ENCODE measurements around the gene LRFN3. TPM values are rescaled to one million over a fixed set of nuclear protein-coding genes. Genes with fewer than 3 reads are reported as not detected.

LRFN3 gene, protein sequence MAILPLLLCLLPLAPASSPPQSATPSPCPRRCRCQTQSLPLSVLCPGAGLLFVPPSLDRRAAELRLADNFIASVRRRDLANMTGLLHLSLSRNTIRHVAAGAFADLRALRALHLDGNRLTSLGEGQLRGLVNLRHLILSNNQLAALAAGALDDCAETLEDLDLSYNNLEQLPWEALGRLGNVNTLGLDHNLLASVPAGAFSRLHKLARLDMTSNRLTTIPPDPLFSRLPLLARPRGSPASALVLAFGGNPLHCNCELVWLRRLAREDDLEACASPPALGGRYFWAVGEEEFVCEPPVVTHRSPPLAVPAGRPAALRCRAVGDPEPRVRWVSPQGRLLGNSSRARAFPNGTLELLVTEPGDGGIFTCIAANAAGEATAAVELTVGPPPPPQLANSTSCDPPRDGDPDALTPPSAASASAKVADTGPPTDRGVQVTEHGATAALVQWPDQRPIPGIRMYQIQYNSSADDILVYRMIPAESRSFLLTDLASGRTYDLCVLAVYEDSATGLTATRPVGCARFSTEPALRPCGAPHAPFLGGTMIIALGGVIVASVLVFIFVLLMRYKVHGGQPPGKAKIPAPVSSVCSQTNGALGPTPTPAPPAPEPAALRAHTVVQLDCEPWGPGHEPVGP
- 13.5 to 23.2 TPM (median 21.2 TPM) in 5 replicates for total RNA-seq (2022; extraction: Qiagen RNA extraction; ENCODE audit: low read depth)

DNA sequence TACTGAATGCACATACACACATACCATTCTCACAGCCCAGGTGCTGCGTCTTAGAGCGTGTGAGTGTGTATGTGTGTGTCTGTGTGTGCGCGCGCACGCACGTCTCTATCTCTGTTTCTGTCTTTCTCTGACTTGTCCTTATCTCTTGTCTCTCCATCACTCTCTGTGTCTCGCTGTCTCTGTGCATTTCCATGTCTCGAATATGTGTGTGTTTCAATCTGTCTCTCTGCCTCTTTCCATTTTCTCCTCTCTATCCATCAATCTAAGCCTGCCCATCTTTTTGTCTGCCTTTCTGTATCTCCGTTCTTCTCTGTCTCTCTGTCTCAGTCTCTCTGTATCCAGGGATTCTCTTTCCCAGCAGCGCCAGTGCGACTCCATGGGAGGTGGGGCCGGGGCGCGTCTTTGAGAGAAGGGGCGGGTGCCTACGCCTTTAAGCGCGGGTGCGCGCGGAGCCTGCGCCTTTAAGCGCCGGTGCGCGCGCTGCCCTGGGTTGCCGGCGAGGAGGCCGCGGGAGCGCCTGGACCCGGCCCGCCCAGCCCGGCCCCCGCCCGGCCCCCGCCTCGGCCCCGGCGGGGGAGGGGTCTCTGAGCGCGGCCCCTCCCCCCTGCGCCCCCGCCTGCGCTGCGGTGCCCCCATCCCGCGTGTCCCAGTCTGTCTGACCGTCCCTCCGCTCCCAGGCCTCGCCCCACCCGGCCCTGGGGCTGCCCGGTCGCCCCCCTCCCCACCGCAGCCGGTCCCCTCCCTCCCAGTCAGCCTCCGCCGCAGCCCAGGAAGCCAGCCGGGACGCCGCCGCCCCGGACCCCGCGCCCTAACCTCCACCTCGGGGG, at the start of gene LRFN3:
Gene LRFN3, plus strand, starts transcription at position 464 of the 827 bp plus-strand sequence. CDS start 3,052 bp downstream, outside the sequence.

DNA sequence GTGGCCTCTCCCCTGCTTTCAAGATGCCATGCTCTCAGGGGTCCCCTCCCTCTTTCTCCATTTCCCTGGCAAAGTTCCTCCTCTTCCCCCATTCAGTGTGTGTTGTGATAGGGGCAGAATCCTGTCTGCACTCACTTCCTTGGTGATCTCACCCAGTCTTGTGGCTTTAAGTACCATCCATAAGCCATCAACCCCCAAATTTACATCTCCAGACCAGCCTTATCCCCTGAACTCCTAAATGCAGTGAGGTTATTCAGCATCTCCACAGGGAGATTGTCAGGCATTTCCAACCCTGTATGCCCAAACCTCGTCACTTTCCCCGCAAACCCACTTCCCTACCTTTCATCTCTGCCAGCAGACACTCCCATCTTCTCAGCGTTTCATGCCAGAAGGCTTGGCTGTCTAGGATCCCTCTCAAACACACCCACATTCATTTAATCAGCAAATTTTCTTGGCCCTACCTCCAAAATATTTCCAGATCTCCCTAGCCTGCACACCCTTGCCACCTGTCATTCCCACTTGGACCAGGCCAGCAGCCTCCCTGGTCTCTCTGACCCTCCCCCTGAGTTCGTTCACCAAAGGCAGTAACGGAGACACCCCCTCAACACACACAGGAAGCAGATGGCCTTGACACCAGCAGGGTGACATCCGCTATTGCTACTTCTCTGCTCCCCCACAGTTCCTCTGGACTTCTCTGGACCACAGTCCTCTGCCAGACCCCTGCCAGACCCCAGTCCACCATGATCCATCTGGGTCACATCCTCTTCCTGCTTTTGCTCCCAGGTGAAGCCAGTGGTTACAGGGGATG, 34.1 kb upstream of the LRFN3 start, which contains the start of gene HCST:
Gene HCST, plus strand, starts transcription at position 676 of the 808 bp plus-strand sequence. Its CDS starts 65 bp downstream, at position 741.

DNA sequence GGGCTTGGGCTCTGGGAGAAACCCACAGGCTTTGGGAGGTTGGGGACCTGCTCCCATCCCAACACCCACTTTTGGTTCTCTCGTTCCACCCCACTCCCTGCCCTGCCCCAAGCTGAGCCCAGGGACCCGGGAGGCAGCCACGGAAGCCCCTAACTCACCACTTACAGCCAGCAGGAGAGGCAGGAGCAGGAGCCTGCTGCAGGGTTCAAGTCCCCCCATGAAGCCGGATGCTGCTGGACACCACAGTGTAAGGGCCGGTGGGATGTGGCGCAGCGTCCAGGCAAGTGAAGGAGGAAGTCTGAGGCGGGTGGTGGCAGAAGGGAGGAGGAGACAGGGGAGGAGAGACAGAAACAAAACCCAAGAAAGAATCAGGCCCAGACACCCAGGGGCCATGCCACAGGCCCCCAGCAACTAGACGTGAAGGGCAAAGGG, 28.1 kb upstream of the LRFN3 start, which contains the start of gene TYROBP:
Gene TYROBP, minus strand, starts transcription at position 286 of the 432 bp plus-strand sequence. Its CDS starts 67 bp downstream, at position 219.

Other genes with a start within 250 kb of the LRFN3 start
- gene ZBTB32, start 231.8 kb upstream of the LRFN3 start, total RNA-seq (2022; extraction: Qiagen RNA extraction; ENCODE audit: low read depth): not detected in 5 replicates
- gene KMT2B, start 218.4 kb upstream of the LRFN3 start, total RNA-seq (2022; extraction: Qiagen RNA extraction; ENCODE audit: low read depth): 48.1 to 60.8 TPM (median 55.0 TPM) in 5 replicates
- 7.6 to 13.3 TPM (median 10.2 TPM) in 5 replicates for gene IGFLR1, start 193.9 kb upstream of the LRFN3 start, total RNA-seq (2022; extraction: Qiagen RNA extraction; ENCODE audit: low read depth)
- gene U2AF1L4, start 191.0 kb upstream of the LRFN3 start, total RNA-seq (2022; extraction: Qiagen RNA extraction; ENCODE audit: low read depth): 25.2 to 29.1 TPM (median 25.8 TPM) in 5 replicates
- 260 to 334 TPM (median 276 TPM) in 5 replicates for gene PSENEN, start 190.7 kb upstream of the LRFN3 start, total RNA-seq (2022; extraction: Qiagen RNA extraction; ENCODE audit: low read depth)
- gene LIN37, start 187.8 kb upstream of the LRFN3 start, total RNA-seq (2022; extraction: Qiagen RNA extraction; ENCODE audit: low read depth): 20.0 to 28.4 TPM (median 22.7 TPM) in 5 replicates
- gene HSPB6, start 179.3 kb upstream of the LRFN3 start, total RNA-seq (2022; extraction: Qiagen RNA extraction; ENCODE audit: low read depth): 0.18 to 0.38 TPM (median 0.32 TPM) in 4 of 5 replicates, not detected in the other
- gene PROSER3, start 178.2 kb upstream of the LRFN3 start, total RNA-seq (2022; extraction: Qiagen RNA extraction; ENCODE audit: low read depth): 21.3 to 29.7 TPM (median 26.3 TPM) in 5 replicates
- gene ARHGAP33, start 160.8 kb upstream of the LRFN3 start, total RNA-seq (2022; extraction: Qiagen RNA extraction; ENCODE audit: low read depth): 4.1 to 8.6 TPM (median 6.0 TPM) in 5 replicates
- 0.18 to 0.80 TPM (median 0.29 TPM) in 5 replicates for gene PRODH2, start 123.5 kb upstream of the LRFN3 start, total RNA-seq (2022; extraction: Qiagen RNA extraction; ENCODE audit: low read depth)
- 0.41 to 0.75 TPM (median 0.59 TPM) in 5 replicates for gene NPHS1, start 83.9 kb upstream of the LRFN3 start, total RNA-seq (2022; extraction: Qiagen RNA extraction; ENCODE audit: low read depth)
- gene KIRREL2, start 79.5 kb upstream of the LRFN3 start, total RNA-seq (2022; extraction: Qiagen RNA extraction; ENCODE audit: low read depth): 0.46 to 0.74 TPM (median 0.53 TPM) in 5 replicates
- gene APLP1, start 67.8 kb upstream of the LRFN3 start, total RNA-seq (2022; extraction: Qiagen RNA extraction; ENCODE audit: low read depth): 65.9 to 95.9 TPM (median 93.4 TPM) in 5 replicates
- gene NFKBID, start 35.8 kb upstream of the LRFN3 start, total RNA-seq (2022; extraction: Qiagen RNA extraction; ENCODE audit: low read depth): 4.8 to 7.4 TPM (median 6.3 TPM) in 5 replicates
- 0.28 to 0.45 TPM in 2 of 5 replicates, not detected in the others for gene HCST, start 33.8 kb upstream of the LRFN3 start, total RNA-seq (2022; extraction: Qiagen RNA extraction; ENCODE audit: low read depth)
- not detected in 5 replicates for gene TYROBP, start 28.1 kb upstream of the LRFN3 start, total RNA-seq (2022; extraction: Qiagen RNA extraction; ENCODE audit: low read depth)
- 38.3 to 50.7 TPM (median 48.4 TPM) in 5 replicates for gene SDHAF1, start 58.8 kb downstream of the LRFN3 start, total RNA-seq (2022; extraction: Qiagen RNA extraction; ENCODE audit: low read depth)
- 0.14 to 0.53 TPM (median 0.25 TPM) in 5 replicates for gene SYNE4, start 72.4 kb downstream of the LRFN3 start, total RNA-seq (2022; extraction: Qiagen RNA extraction; ENCODE audit: low read depth)
- 19.6 to 28.5 TPM (median 26.6 TPM) in 5 replicates for gene ALKBH6, start 77.8 kb downstream of the LRFN3 start, total RNA-seq (2022; extraction: Qiagen RNA extraction; ENCODE audit: low read depth)
- gene CLIP3, start 96.5 kb downstream of the LRFN3 start, total RNA-seq (2022; extraction: Qiagen RNA extraction; ENCODE audit: low read depth): 0.67 to 0.94 TPM (median 0.72 TPM) in 5 replicates
- 5.3 to 6.8 TPM (median 6.3 TPM) in 5 replicates for gene THAP8, start 117.9 kb downstream of the LRFN3 start, total RNA-seq (2022; extraction: Qiagen RNA extraction; ENCODE audit: low read depth)
- 20.3 to 27.6 TPM (median 24.5 TPM) in 5 replicates for gene WDR62, start 118.5 kb downstream of the LRFN3 start, total RNA-seq (2022; extraction: Qiagen RNA extraction; ENCODE audit: low read depth)
- 0.24 to 0.36 TPM in 2 of 5 replicates, not detected in the others for gene OVOL3, start 174.8 kb downstream of the LRFN3 start, total RNA-seq (2022; extraction: Qiagen RNA extraction; ENCODE audit: low read depth)
- gene POLR2I, start 178.5 kb downstream of the LRFN3 start, total RNA-seq (2022; extraction: Qiagen RNA extraction; ENCODE audit: low read depth): 232 to 261 TPM (median 252 TPM) in 5 replicates
- gene TBCB, start 179.1 kb downstream of the LRFN3 start, total RNA-seq (2022; extraction: Qiagen RNA extraction; ENCODE audit: low read depth): 434 to 558 TPM (median 540 TPM) in 5 replicates
- gene CAPNS1, start 203.7 kb downstream of the LRFN3 start, total RNA-seq (2022; extraction: Qiagen RNA extraction; ENCODE audit: low read depth): 1,491 to 2,296 TPM (median 2,099 TPM) in 5 replicates
- not detected in 5 replicates for gene COX7A1, start 216.1 kb downstream of the LRFN3 start, total RNA-seq (2022; extraction: Qiagen RNA extraction; ENCODE audit: low read depth)